ENCODE measurements around the gene IQUB.

- TF ChIP-seq CTCF (IDR thresholded peaks at IDR 0.05; ENCODE audit: extremely low read depth in 1 of 2, insufficient read depth in 1 of 2, low read depth in 1 of 2, low read length in 2 of 2) (no peak), GATA2 (IDR thresholded peaks at IDR 0.05; ENCODE audit: insufficient read depth, insufficient read length, low read depth, low read length) (no peak), POLR2A (IDR thresholded peaks at IDR 0.05; ENCODE audit: low read depth, low read length) (no peak), EZH2 (IDR thresholded peaks at IDR 0.05; ENCODE audit: borderline replicate concordance, low read depth, low read length, severe bottlenecking) (no peak), JUN (IDR thresholded peaks at IDR 0.05; ENCODE audit: borderline replicate concordance, insufficient read depth, insufficient read length, low read depth) (no peak)
Measured at GRCh38 chr7:123424463-123424862, 109.9 kb downstream of the IQUB start.

Data from endothelial cell of umbilical vein (primary cell).